HepG2 (cell line): ENCODE measurements around the gene ETS1. TPM values are rescaled to one million over a fixed set of nuclear protein-coding genes. Genes with fewer than 3 reads are reported as not detected.

ENCODE experiments used
- ATAC-seq: fragments of 200-7000 bp; cut with Tn5 transposase; 3 replicates; pipeline ENCODE4 v1.9.1; 2020; ENCODE audit warnings: mild to moderate bottlenecking, moderate library complexity
- BruUV-seq: library from RNA; stranded (reverse); fragments of 400-500 nt; replicated peaks from 2 replicates; lab custom pipeline; 2021; lab: Mats Ljungman, UMichigan
- CTCF ChIA-PET: fragments of 300-600 bp; formaldehyde crosslinking; extraction: SDS; loops from one replicate; lab custom pipeline; 2021; ENCODE audit warnings: low total read pairs, inconsistent platforms, low intra/inter-chr PET ratio; lab: Yijun Ruan, JAX
- POLR2A ChIA-PET: fragments of 350-600 bp; sonication (Branson Sonifier 250); formaldehyde crosslinking; loops from one replicate; lab custom pipeline; 2020; ENCODE audit warnings: antibody characterized with exemption, inconsistent platforms; lab: Yijun Ruan, JAX
- DNase-seq: peaks from one replicate; pipeline ENCODE4 v3.0.0-alpha.2; 2015; ENCODE audit warnings: low spot score
- FAIRE-seq: peaks from 3 replicates; lab custom pipeline; 2011; peaks lifted over from hg19 to GRCh38; lab: Jason Lieb, UNC
- H2AFZ ChIP-seq: one replicate; pipeline ENCODE4 v1.6.1; 2011; ENCODE audit warnings: low read length, inconsistent platforms
- H3K27ac ChIP-seq: fragments of 300-600 bp; 3 replicates; pipeline ENCODE4 v1.8.0; 2011; ENCODE audit warnings: mixed run types, mild to moderate bottlenecking, mixed read lengths, low read length, inconsistent platforms; ENCODE audit not compliant: insufficient read depth; ENCODE audit errors: extremely low read length
- H3K27me3 ChIP-seq, 2 experiments: fragments of 200-600 bp in 1 of 2; 2 replicates in 1 of 2; 3 replicates in 1 of 2; pipeline versions ENCODE4 v1.6.0 to v1.8.0; 2011; ENCODE audit warnings: low read length in 2 of 2, mild to moderate bottlenecking in 2 of 2, moderate library complexity in 2 of 2, inconsistent platforms in 1 of 2; ENCODE audit not compliant: insufficient read depth in 2 of 2, control insufficient read depth in 1 of 2
- H3K36me3 ChIP-seq, 2 experiments: fragments of 200-600 bp in 1 of 2; replicated peaks in 1 of 2; 2 replicates in 1 of 2; 3 replicates in 1 of 2; pipeline versions ENCODE4 v1.5.1 to v1.8.0; 2011; ENCODE audit warnings: low read length in 2 of 2, inconsistent platforms in 1 of 2; ENCODE audit not compliant: insufficient read depth in 2 of 2, control insufficient read depth in 1 of 2
- H3K4me1 ChIP-seq: 2 replicates; pipeline ENCODE4 v1.5.1; 2012; ENCODE audit warnings: low read length, inconsistent platforms; ENCODE audit not compliant: insufficient read depth
- H3K4me2 ChIP-seq: 2 replicates; pipeline ENCODE4 v1.6.0; 2011; ENCODE audit warnings: low read depth, low read length, inconsistent platforms
- H3K4me3 ChIP-seq, 3 experiments: fragments of 200-600 bp in 1 of 3; sonication (generic), shearing (Covaris generic) in 1 of 3; replicated peaks in 1 of 3; 2 replicates each; pipeline ENCODE4 v1.5.1; 2011 to 2016; ENCODE audit warnings: low read length in 3 of 3, inconsistent platforms in 2 of 3, low read depth in 2 of 3, mild to moderate bottlenecking in 2 of 3, control low read depth in 1 of 3, mixed read lengths in 1 of 3; ENCODE audit not compliant: insufficient read depth in 1 of 3
- H3K79me2 ChIP-seq: one replicate; pipeline ENCODE4 v1.6.1; 2011; ENCODE audit warnings: low read length, inconsistent platforms; ENCODE audit not compliant: insufficient read depth
- H3K9ac ChIP-seq: 2 replicates; pipeline ENCODE4 v1.6.0; 2011; ENCODE audit warnings: mild to moderate bottlenecking, low read depth, low read length, inconsistent platforms; ENCODE audit not compliant: insufficient read depth
- H3K9me3 ChIP-seq: 2 replicates; pipeline ENCODE4 v1.5.1; 2012; ENCODE audit warnings: mild to moderate bottlenecking, low read length
- H4K20me1 ChIP-seq: 2 replicates; pipeline ENCODE4 v1.6.0; 2011; ENCODE audit warnings: inconsistent platforms, mild to moderate bottlenecking, low read length, moderate library complexity; ENCODE audit not compliant: insufficient read depth
- EHMT2 ChIP-seq: fragments of 200-600 bp; sonication (generic); IDR thresholded peaks from 2 replicates; pipeline ENCODE4 v1.7.0; 2017; ENCODE audit warnings: antibody characterized with exemption, low read depth, low read length, borderline replicate concordance
- FOXO1 ChIP-seq: sonication (generic); formaldehyde crosslinking; IDR thresholded peaks from 2 replicates; pipeline ENCODE4 v1.4.0; 2020; ENCODE audit warnings: missing genetic modification reagents
- KLF11 ChIP-seq: IDR thresholded peaks from 2 replicates; pipeline ENCODE4 v1.6.1; 2016; ENCODE audit warnings: missing compliant biosample characterization
- POGZ ChIP-seq: sonication (generic); formaldehyde crosslinking; IDR thresholded peaks from 2 replicates; pipeline ENCODE4 v1.4.0; 2020; ENCODE audit warnings: mild to moderate bottlenecking, missing genetic modification reagents
- RNF2 ChIP-seq: fragments of 450-650 bp; conservative IDR thresholded peaks from 2 replicates; pipeline ENCODE4 v1.6.1; 2016; ENCODE audit warnings: low read depth
- RXRB ChIP-seq: IDR thresholded peaks from 2 replicates; pipeline ENCODE4 v1.6.1; 2016; ENCODE audit warnings: borderline replicate concordance, missing genetic modification reagents, missing compliant biosample characterization
- SATB2 ChIP-seq: sonication (generic); formaldehyde crosslinking; IDR thresholded peaks from 2 replicates; pipeline ENCODE4 v1.5.0; 2020; ENCODE audit warnings: missing genetic modification reagents
- SMC3 ChIP-seq: IDR thresholded peaks from 2 replicates; pipeline ENCODE4 v1.6.1; 2011; ENCODE audit warnings: low read length, improper control_type of control experiment
- SNAPC2 ChIP-seq: sonication (generic); formaldehyde crosslinking; IDR thresholded peaks from 2 replicates; pipeline ENCODE4 v1.8.1; 2022; ENCODE audit warnings: mild to moderate bottlenecking, missing genetic modification reagents
- ZBTB38 ChIP-seq: sonication (generic); formaldehyde crosslinking; IDR thresholded peaks from 2 replicates; pipeline ENCODE4 v1.5.1; 2020; ENCODE audit warnings: mild to moderate bottlenecking, missing genetic modification reagents
- ZNF446 ChIP-seq: sonication (generic); formaldehyde crosslinking; IDR thresholded peaks from 2 replicates; pipeline ENCODE4 v1.5.0; 2020; ENCODE audit warnings: mild to moderate bottlenecking, missing genetic modification reagents
- ZNF788 ChIP-seq: sonication (generic); formaldehyde crosslinking; IDR thresholded peaks from 2 replicates; pipeline ENCODE4 v1.5.0; 2020; ENCODE audit warnings: mild to moderate bottlenecking, missing genetic modification reagents, borderline replicate concordance
- WGBS: methylation state at CpG from one replicate; pipeline ENCODE4 v1.1.6; 2017; ENCODE audit warnings: low lambda C conversion rate; 5-methylcytosine and 5-hydroxymethylcytosine counted together
- in situ Hi-C: cut with HindIII; loops from 2 replicates; pipeline ENCODE4 v1.10.0; 2017; ENCODE audit warnings: low pct_unique_long_range_greater_than_20kb; ENCODE audit not compliant: extremely low pct_ligation_motif_present
- intact Hi-C: fragments of 100-400 bp; cut with micrococcal nuclease; formaldehyde crosslinking; loops from one replicate; pipeline ENCODE4 v1.10.0; 2022; ENCODE audit not compliant: unreplicated experiment
- polyA plus RNA-seq, 8 experiments: library from polyadenylated mRNA; depleted of rRNA in 3 of 8; stranded (reverse) in 7 of 8; unstranded in 1 of 8; fragments of >200 nt; fragmentation: Illumina TruSeq in 4 of 8; extraction: Trizol in 4 of 8; gene quantifications; 2 replicates each; pipeline versions ENCODE4 v1.2.1 to v1.2.3, GENCODE V29; 2011 to 2016; ENCODE audit warnings: low read depth in 4 of 8, missing spikeins in 1 of 8, mixed read lengths in 1 of 8; ENCODE audit not compliant: insufficient read depth in 1 of 8
- total RNA-seq, 5 experiments: library from RNA; depleted of rRNA; stranded (reverse); fragments of >200 nt; fragmentation: Illumina TruSeq; extraction: Trizol; gene quantifications; 2 replicates each; pipeline ENCODE4 v1.2.3, GENCODE V29; 2016; ENCODE audit warnings: low read depth in 1 of 5
- TF ChIP-seq, protein P1 (sequence below): sonication (generic); formaldehyde crosslinking; conservative IDR thresholded peaks from 2 replicates; pipeline ENCODE4 v1.4.0; 2020; ENCODE audit warnings: missing genetic modification reagents

The ETS1 gene
- total and polyA plus RNA-seq, 2 of the 13 experiments (the other 11 are each of a cell fraction or from before 2014, with no cell fraction given), result 0.18 to 0.34 TPM

DNA sequence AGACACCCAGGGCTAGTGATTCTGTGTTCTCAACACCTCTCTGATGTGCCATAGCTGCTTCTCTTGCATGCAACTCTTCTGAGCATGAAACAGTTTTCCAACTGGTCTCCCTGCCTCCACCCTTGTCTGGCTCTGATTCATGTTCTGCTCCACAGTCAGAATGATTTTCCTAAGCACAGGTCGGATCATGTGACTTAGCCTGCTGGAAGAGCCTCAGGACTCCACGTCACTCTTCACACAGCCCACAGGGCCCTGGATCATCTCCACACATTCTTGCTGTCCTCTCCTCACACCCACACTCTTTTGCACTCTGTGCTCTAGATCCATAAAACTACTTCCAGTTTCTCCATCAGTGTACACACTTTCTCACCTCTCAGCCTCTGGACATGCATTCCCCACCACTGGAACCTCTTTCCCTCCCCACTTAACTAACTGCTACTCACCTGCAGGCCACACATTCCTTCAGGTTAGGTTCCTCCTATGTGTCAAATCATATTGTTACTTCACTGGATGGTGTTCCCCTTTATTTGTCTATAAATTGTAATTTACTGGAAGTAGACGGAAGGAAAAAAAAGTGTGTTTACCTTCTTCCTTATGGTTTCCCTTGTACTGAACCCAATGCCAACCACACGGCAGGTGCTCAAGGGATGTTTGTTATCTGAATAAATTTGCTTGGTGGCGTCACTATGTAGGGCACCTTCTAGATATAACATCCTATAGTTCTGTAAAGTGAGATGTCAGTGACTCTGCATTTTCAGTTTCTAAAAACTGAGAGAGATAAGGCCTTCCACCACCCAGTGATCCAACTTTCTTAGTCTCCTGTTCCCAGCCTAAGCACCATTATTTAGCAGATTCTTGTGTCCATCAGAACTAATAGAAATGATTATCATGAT lies 133.7 kb downstream of the ETS1 start:
- no peak for ATAC-seq
- H3K79me2 ChIP-seq, result no peaks in the 10 kb centered on the region
- intact Hi-C loops (no loop called here), in situ Hi-C loops (no loop called here)
- DNase-seq, result no peak
- peaks cover 33% of the 10 kb centered on the region for H3K4me1 ChIP-seq
- no peaks in the 10 kb centered on the region for H4K20me1 ChIP-seq
- no peak overlapping the region for H3K4me3 ChIP-seq
- no peak overlapping the region for H3K9ac ChIP-seq
- POLR2A ChIA-PET, result no interaction called here
- no peaks in the 10 kb centered on the region for H3K9me3 ChIP-seq
- no peak overlapping the region for H3K4me2 ChIP-seq
- CTCF ChIA-PET, result no interaction called here
- TF ChIP-seq POGZ (CRISPR knock-in tag), result no peak
- no peak for TF ChIP-seq FOXO1 (CRISPR knock-in tag)
- no peak for TF ChIP-seq SMC3
- TF ChIP-seq RXRB, result no peak
- no peak for TF ChIP-seq KLF11 (CRISPR knock-in tag)
- TF ChIP-seq SATB2, result no peak
- TF ChIP-seq ZNF788 (CRISPR knock-in tag), result no peak
- TF ChIP-seq SNAPC2 (CRISPR knock-in tag), result no peak
- no peak for TF ChIP-seq ZBTB38 (CRISPR knock-in tag)
- TF ChIP-seq RNF2, result no peak
- TF ChIP-seq EHMT2, result no peak
- TF ChIP-seq, protein P1, sequence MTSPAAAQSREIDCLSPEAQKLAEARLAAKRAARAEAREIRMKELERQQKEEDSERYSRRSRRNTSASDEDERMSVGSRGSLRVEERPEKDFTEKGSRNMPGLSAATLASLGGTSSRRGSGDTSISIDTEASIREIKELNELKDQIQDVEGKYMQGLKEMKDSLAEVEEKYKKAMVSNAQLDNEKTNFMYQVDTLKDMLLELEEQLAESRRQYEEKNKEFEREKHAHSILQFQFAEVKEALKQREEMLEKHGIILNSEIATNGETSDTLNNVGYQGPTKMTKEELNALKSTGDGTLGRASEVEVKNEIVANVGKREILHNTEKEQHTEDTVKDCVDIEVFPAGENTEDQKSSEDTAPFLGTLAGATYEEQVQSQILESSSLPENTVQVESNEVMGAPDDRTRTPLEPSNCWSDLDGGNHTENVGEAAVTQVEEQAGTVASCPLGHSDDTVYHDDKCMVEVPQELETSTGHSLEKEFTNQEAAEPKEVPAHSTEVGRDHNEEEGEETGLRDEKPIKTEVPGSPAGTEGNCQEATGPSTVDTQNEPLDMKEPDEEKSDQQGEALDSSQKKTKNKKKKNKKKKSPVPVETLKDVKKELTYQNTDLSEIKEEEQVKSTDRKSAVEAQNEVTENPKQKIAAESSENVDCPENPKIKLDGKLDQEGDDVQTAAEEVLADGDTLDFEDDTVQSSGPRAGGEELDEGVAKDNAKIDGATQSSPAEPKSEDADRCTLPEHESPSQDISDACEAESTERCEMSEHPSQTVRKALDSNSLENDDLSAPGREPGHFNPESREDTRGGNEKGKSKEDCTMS (CRISPR knock-in tag), result no peak
- no peak for TF ChIP-seq ZNF446 (CRISPR knock-in tag)
- no peaks in the 10 kb centered on the region for H3K36me3 ChIP-seq
- H3K27me3 ChIP-seq, result no peaks in the 10 kb centered on the region
- no TSS peak for BruUV-seq
- no peak for FAIRE-seq
- no peak overlapping the region for H2AFZ ChIP-seq
- WGBS, result 51% methylated on average over 5 of the region's 5 CpGs
- H3K27ac ChIP-seq, result no peak overlapping the region
